RWPE2 (cell line): ENCODE measurements around the gene PIPOX.

Source experiments
- ATAC-seq: fragments of 200-7000 bp; cut with Tn5 transposase; 3 replicates; pipeline ENCODE4 v1.9.1; 2021; ENCODE audit warnings: low read depth
- DNase-seq: peaks from one replicate; pipeline ENCODE4 v3.0.0-alpha.2; 2020; ENCODE audit warnings: low spot score
- H3K27ac ChIP-seq: fragments of 450-650 bp; 2 replicates; pipeline ENCODE4 v1.5.1; 2017; ENCODE audit warnings: mild to moderate bottlenecking; ENCODE audit not compliant: poor library complexity, severe bottlenecking
- H3K27me3 ChIP-seq: fragments of 250-450 bp; sonication (Bioruptor Pico); 2 replicates; pipeline ENCODE4 v1.5.1; 2021; ENCODE audit warnings: mild to moderate bottlenecking, moderate library complexity; ENCODE audit not compliant: insufficient read depth, poor library complexity, severe bottlenecking
- H3K36me3 ChIP-seq: fragments of 250-450 bp; sonication (Bioruptor Pico); 2 replicates; pipeline ENCODE4 v1.5.1; 2020; ENCODE audit warnings: low read depth, mild to moderate bottlenecking, moderate library complexity
- H3K4me1 ChIP-seq: fragments of 250-450 bp; sonication (Bioruptor Pico); 2 replicates; pipeline ENCODE4 v1.5.1; 2021; ENCODE audit warnings: mild to moderate bottlenecking, moderate library complexity; ENCODE audit not compliant: insufficient read depth, poor library complexity, severe bottlenecking
- H3K4me3 ChIP-seq: fragments of 250-450 bp; sonication (Bioruptor Pico); 2 replicates; pipeline ENCODE4 v1.5.1; 2021; ENCODE audit warnings: mild to moderate bottlenecking, moderate library complexity; ENCODE audit not compliant: severe bottlenecking
- H3K9me3 ChIP-seq: fragments of 250-450 bp; sonication (Bioruptor Pico); 2 replicates; pipeline ENCODE4 v1.5.1; 2021; ENCODE audit warnings: mild to moderate bottlenecking, moderate library complexity; ENCODE audit not compliant: severe bottlenecking
- CTCF ChIP-seq: fragments of 450-650 bp; IDR thresholded peaks from one replicate; pipeline ENCODE4 v1.5.1; 2017; ENCODE audit warnings: mild to moderate bottlenecking, moderate library complexity; ENCODE audit not compliant: poor library complexity, severe bottlenecking

Gene PIPOX

GRCh38 chr17:29095439-29095838 lies 52.5 kb downstream of the PIPOX start:
- no peaks in the 10 kb centered on the region for H3K27me3 ChIP-seq
- ATAC-seq (no peak), DNase-seq (no peak)
- TF ChIP-seq CTCF: no peak
- H3K4me1 ChIP-seq: no peaks in the 10 kb centered on the region
- H3K36me3 ChIP-seq: peaks cover 73% of the 10 kb centered on the region
- no peak overlapping the region for H3K4me3 ChIP-seq
- H3K9me3 ChIP-seq: no peaks in the 10 kb centered on the region
- H3K27ac ChIP-seq: no peak overlapping the region

DNA sequence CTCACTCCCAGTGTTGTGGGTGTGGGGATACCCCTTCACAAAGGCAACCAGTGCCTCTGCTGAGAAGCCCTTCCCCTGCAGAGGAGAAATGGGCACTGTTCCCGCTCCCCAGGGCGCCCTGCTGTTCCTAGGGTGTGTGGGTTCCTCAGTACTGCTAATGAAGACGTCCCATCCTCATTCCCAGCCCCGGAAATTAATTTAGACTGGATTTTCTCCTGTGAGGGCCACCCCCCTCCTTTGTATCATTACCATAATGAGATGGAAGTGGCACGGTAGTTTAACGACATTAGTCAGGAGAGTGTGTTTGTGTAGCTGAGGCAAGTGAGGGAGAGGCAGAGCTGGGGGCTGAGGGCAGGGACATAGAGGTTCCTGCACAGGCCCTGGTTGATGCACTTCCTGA lies 53.2 kb downstream of the PIPOX start:
- no peak for DNase-seq
- no peaks in the 10 kb centered on the region for H3K4me1 ChIP-seq
- TF ChIP-seq CTCF: no peak
- ATAC-seq: no peak
- no peaks in the 10 kb centered on the region for H3K9me3 ChIP-seq
- H3K4me3 ChIP-seq: no peak overlapping the region
- no peaks in the 10 kb centered on the region for H3K27me3 ChIP-seq
- H3K36me3 ChIP-seq: peaks cover 71% of the 10 kb centered on the region
- H3K27ac ChIP-seq: no peak overlapping the region

DNA sequence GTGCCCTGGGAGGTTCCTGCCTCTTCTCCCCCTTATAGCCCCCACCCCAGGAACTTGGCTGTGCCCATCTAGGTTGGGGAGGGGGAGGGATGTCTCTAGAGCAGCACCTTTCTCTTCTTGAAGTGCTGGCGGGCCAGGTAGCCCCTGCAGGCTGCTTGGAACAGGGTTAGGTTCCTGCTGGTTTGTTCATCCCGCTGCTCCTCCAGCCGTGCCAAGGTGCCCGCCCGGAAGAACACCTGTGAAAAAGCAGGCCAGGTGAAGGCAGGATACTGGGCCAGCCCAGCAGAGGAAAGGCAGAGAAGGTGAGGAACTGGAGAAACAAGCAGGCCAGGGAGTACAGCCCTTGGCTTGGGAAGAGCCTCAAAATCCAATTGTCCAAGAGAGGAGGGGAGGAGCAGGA lies 56.6 kb downstream of the PIPOX start:
- no peak for TF ChIP-seq CTCF
- Histone ChIP-seq H3K36me3 (peaks cover 59% of the 10 kb centered on the region), H3K27me3 (no peaks in the 10 kb centered on the region), H3K4me1 (no peaks in the 10 kb centered on the region), H3K4me3 (no peak overlapping the region), H3K9me3 (no peaks in the 10 kb centered on the region), H3K27ac (no peak overlapping the region)
- ATAC-seq (no peak), DNase-seq (no peak)

DNA sequence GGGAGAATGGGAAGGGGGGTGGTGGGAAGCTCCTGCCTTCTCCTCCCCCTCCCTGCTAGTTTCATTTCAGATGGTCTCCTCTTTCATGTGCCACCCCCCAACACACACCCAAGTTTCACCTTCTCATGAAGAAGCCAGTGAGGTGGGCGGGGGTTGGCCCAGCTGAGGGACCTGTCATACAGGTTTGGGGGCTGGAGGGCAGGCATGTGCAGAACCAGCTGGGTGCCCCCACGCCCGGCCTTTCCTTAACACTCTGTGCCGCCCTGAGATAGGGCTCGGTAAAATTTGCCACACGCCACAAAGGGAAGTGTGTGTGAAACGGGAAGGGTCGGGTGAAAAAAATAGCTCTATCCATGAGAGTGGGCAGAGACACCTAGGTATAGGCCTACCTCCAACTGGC lies 57.4 kb downstream of the PIPOX start:
- no peak for ATAC-seq
- H3K9me3 ChIP-seq: no peaks in the 10 kb centered on the region
- no peak overlapping the region for H3K27ac ChIP-seq
- no peaks in the 10 kb centered on the region for H3K4me1 ChIP-seq
- TF ChIP-seq CTCF: no peak
- no peak for DNase-seq
- H3K4me3 ChIP-seq: no peak overlapping the region
- H3K27me3 ChIP-seq: no peaks in the 10 kb centered on the region
- peaks cover 51% of the 10 kb centered on the region for H3K36me3 ChIP-seq

GRCh38 chr17:29102046-29102445 lies 59.1 kb downstream of the PIPOX start:
- H3K9me3 ChIP-seq: no peaks in the 10 kb centered on the region
- no peaks in the 10 kb centered on the region for H3K27me3 ChIP-seq
- no peak overlapping the region for H3K27ac ChIP-seq
- DNase-seq: no peak
- no peak overlapping the region for H3K4me3 ChIP-seq
- no peaks in the 10 kb centered on the region for H3K4me1 ChIP-seq
- TF ChIP-seq CTCF: no peak
- H3K36me3 ChIP-seq: peaks cover 51% of the 10 kb centered on the region
- ATAC-seq: no peak
